ENCODE measurements around the gene WDR47. TPM values are rescaled to one million over a fixed set of nuclear protein-coding genes. Genes with fewer than 3 reads are reported as not detected.
A peak's percentile ranks its signal among the peaks of the same experiment; 100 is the strongest.
"Not testable (repeated sequence)": the region's sequence is repeated elsewhere in the genome, so short reads cannot be mapped to it uniquely, and the experiment has no call there.

Gene WDR47
- total RNA-seq, 4 donors from 2014 or later, result 13.3 to 22.7 (median 18.3) TPM

GRCh38 chr1:109011335-109011734, 30.6 kb downstream of the WDR47 start:
- no peaks in the 10 kb centered on the region for H3K9me3 ChIP-seq
- DNase-seq, result no peak
- no peaks in the 10 kb centered on the region for H3K27me3 ChIP-seq
- intact Hi-C loops (cut with DNase I), result no loop called here
- 70 to 76% methylated on average over 7 of the region's 7 CpGs for WGBS, 2 donors
- H3K4me1 ChIP-seq, result no peaks in the 10 kb centered on the region
- no peak overlapping the region for H3K4me3 ChIP-seq
- TF ChIP-seq POLR2A (IDR thresholded peaks at IDR 0.05) (no peak), CTCF (IDR thresholded peaks at IDR 0.05) (no peak)
- peak overlapping the region in 2 of 4 donors; percentile 18 to 58 for H3K27ac ChIP-seq
- peaks cover 5 to 100% (median 16%) of the 10 kb centered on the region in 3 donors for H3K36me3 ChIP-seq

- H3K4me3 ChIP-seq; DNase-seq; H3K27ac ChIP-seq; H3K4me1 ChIP-seq; intact Hi-C loops (cut with DNase I); H3K27me3 ChIP-seq: not testable (repeated sequence)
- peaks cover 0 to 97% (median 30%) of the 10 kb centered on the region in 3 donors for H3K36me3 ChIP-seq
- 70% methylated on average over 3 of the region's 3 CpGs; no CpG with 5 or more reads in 1 of the 2 donors for WGBS, 2 donors
- peaks cover 0 to 15% (median 10%) of the 10 kb centered on the region in 3 donors for H3K9me3 ChIP-seq
These were observed 45.3 kb downstream of the WDR47 start for GRCh38 chr1:108996622-108997021.

GRCh38 chr1:108983114-108983513, 58.8 kb downstream of the WDR47 start:
- no peak for TF ChIP-seq POLR2A (IDR thresholded peaks at IDR 0.05)
- TF ChIP-seq CTCF (IDR thresholded peaks at IDR 0.05), result no peak
- Histone ChIP-seq H3K4me3 (no peak overlapping the region), H3K36me3 (peaks cover 0 to 97% (median 20%) of the 10 kb centered on the region in 3 donors), H3K27me3 (no peaks in the 10 kb centered on the region), H3K4me1 (no peaks in the 10 kb centered on the region), H3K27ac (no peak overlapping the region), H3K9me3 (no peaks in the 10 kb centered on the region)
- no peak for DNase-seq
- intact Hi-C loops (cut with DNase I), result no loop called here
- 88% methylated on average over 4 of the region's 4 CpGs for WGBS, 2 donors

GRCh38 chr1:108976658-108977057, 65.2 kb downstream of the WDR47 start:
- Histone ChIP-seq H3K27ac (no peak overlapping the region), H3K36me3 (peaks cover 0 to 100% (median 22%) of the 10 kb centered on the region in 3 donors), H3K27me3 (no peaks in the 10 kb centered on the region), H3K4me1 (no peaks in the 10 kb centered on the region), H3K4me3 (no peak overlapping the region), H3K9me3 (no peaks in the 10 kb centered on the region)
- TF ChIP-seq CTCF (IDR thresholded peaks at IDR 0.05), result no peak
- no peak for TF ChIP-seq POLR2A (IDR thresholded peaks at IDR 0.05)
- intact Hi-C loops (cut with DNase I), result no loop called here
- 79 to 87% methylated on average over 4 of the region's 4 CpGs for WGBS, 2 donors
- DNase-seq, result no peak

- DNase-seq, result no peak
- TF ChIP-seq CTCF (IDR thresholded peaks at IDR 0.05) (no peak), POLR2A (IDR thresholded peaks at IDR 0.05) (no peak)
- Histone ChIP-seq H3K4me1 (no peaks in the 10 kb centered on the region), H3K36me3 (peaks cover 0 to 99% (median 22%) of the 10 kb centered on the region in 3 donors), H3K27ac (no peak overlapping the region), H3K27me3 (no peaks in the 10 kb centered on the region), H3K9me3 (no peaks in the 10 kb centered on the region), H3K4me3 (no peak overlapping the region)
- 91 to 100% methylated on average over 1 of the region's 1 CpG for WGBS, 2 donors
- intact Hi-C loops (cut with DNase I), result no loop called here
These were observed 69.0 kb downstream of the WDR47 start for GRCh38 chr1:108972951-108973350.

- H3K9me3 ChIP-seq, result no peaks in the 10 kb centered on the region
- no peak overlapping the region for H3K27ac ChIP-seq
- peaks cover 0 to 65% (median 14%) of the 10 kb centered on the region in 3 donors for H3K36me3 ChIP-seq
- intact Hi-C loops (cut with DNase I), result no loop called here
- DNase-seq, result no peak
- H3K27me3 ChIP-seq, result no peaks in the 10 kb centered on the region
- no peak for TF ChIP-seq POLR2A (IDR thresholded peaks at IDR 0.05)
- no peak for TF ChIP-seq CTCF (IDR thresholded peaks at IDR 0.05)
- H3K4me3 ChIP-seq, result no peak overlapping the region
- no peaks in the 10 kb centered on the region for H3K4me1 ChIP-seq
These were observed 72.6 kb downstream of the WDR47 start for GRCh38 chr1:108969346-108969745.
